MCF 10A (cell line): ENCODE data around the gene MIEF2. TPM values are rescaled to one million over a fixed set of nuclear protein-coding genes. Genes with fewer than 3 reads are reported as not detected.

Experiments used
- BruUV-seq: library from RNA; stranded (reverse); fragments of 400-500 nt; replicated peaks from 2 replicates; lab custom pipeline; 2021; lab: Mats Ljungman, UMichigan
- CTCF ChIA-PET: fragments of 300-600 bp; sonication (Branson Sonifier 250); formaldehyde crosslinking; extraction: SDS; loops from one replicate; lab custom pipeline; 2021; ENCODE audit warnings: antibody characterized with exemption, inconsistent platforms; lab: Yijun Ruan, JAX
- POLR2A ChIA-PET: fragments of 300-600, 350-650 bp; sonication (Branson Sonifier 250); formaldehyde crosslinking; extraction: SDS; loops from one replicate; lab custom pipeline; 2020; ENCODE audit warnings: antibody characterized with exemption, inconsistent platforms; lab: Yijun Ruan, JAX
- DNase-seq: peaks from one replicate; pipeline ENCODE4 v3.0.0-alpha.2; 2018; ENCODE audit not compliant: unreplicated experiment
- H3K27ac Mint-ChIP-seq: one replicate; pipeline ENCODE4 v1.8.0; 2022; ENCODE audit warnings: mild to moderate bottlenecking, low read depth, mixed read lengths; ENCODE audit not compliant: unreplicated experiment
- H3K27me3 Mint-ChIP-seq: one replicate; pipeline ENCODE4 v1.8.0; 2022; ENCODE audit warnings: mixed read lengths; ENCODE audit not compliant: insufficient read depth, unreplicated experiment
- H3K36me3 Mint-ChIP-seq: one replicate; pipeline ENCODE4 v1.8.0; 2022; ENCODE audit warnings: mild to moderate bottlenecking, moderate library complexity, mixed read lengths; ENCODE audit not compliant: insufficient read depth, unreplicated experiment
- H3K4me1 Mint-ChIP-seq: one replicate; pipeline ENCODE4 v1.8.0; 2022; ENCODE audit warnings: mixed read lengths; ENCODE audit not compliant: insufficient read depth, unreplicated experiment
- H3K4me3 Mint-ChIP-seq: one replicate; pipeline ENCODE4 v1.8.0; 2022; ENCODE audit warnings: mild to moderate bottlenecking, moderate library complexity, mixed read lengths; ENCODE audit not compliant: unreplicated experiment
- H3K9me3 Mint-ChIP-seq: one replicate; pipeline ENCODE4 v1.8.0; 2022; ENCODE audit warnings: mixed read lengths; ENCODE audit not compliant: unreplicated experiment
- intact Hi-C: fragments of 100-400 bp; cut with micrococcal nuclease; formaldehyde crosslinking; loops from 2 replicates; pipeline ENCODE4 v1.14.1; 2022
- total RNA-seq: library from RNA; stranded (reverse); gene quantifications from 2 replicates; pipeline ENCODE4 v1.2.3, GENCODE V29; 2022
- TF ChIP-seq, protein P1 (sequence below): fragments of 200-600 bp; IDR thresholded peaks from one replicate; pipeline ENCODE4 v1.8.0; 2022; ENCODE audit warnings: antibody characterized with exemption, mild to moderate bottlenecking; ENCODE audit not compliant: unreplicated experiment

The MIEF2 gene
- total RNA-seq, 1 experiment from 2014 or later, result 12.1 TPM

GRCh38 chr17:18314731-18315561 is 54.5 kb downstream of the MIEF2 start, which contains the start of the genes SMCR8 and TOP3A:
TSS of gene SMCR8 (plus strand) at chr17:18315293. CDS start at chr17:18315790, 497 bp downstream.
TSS of gene TOP3A (minus strand) at chr17:18314994. CDS start at chr17:18314778, 216 bp downstream.
- peak; percentile 98 for DNase-seq
- ChIA-PET CTCF (interaction anchor here (0.5 to 0.9 kb wide), 2 partner anchors 54 to 98 kb away, joined by 3 read pairs; partner anchors contain the start of gene MIEF2), POLR2A (interaction anchor here (0.6 to 2.6 kb wide), 10 partner anchors 13 to 1063 kb away, joined by 3 to 10 read pairs (median 5); partner anchors contain the start of genes EVPLL, FLII, MAPK7 and MIEF2)
- peaks cover 22% of the 10 kb centered on the region for H3K4me1 Mint-ChIP-seq
- no TSS peak for BruUV-seq
- peak within 1 kb of the TSS; percentile 87 for H3K27ac Mint-ChIP-seq
- no peaks in the 10 kb centered on the region for H3K27me3 Mint-ChIP-seq
- H3K4me3 Mint-ChIP-seq, result peak within 1 kb of the TSS; percentile 87
- peaks cover 54% of the 10 kb centered on the region for H3K36me3 Mint-ChIP-seq
- intact Hi-C loops, result loop anchor here (2.0 kb wide), 2 partner anchors 54 to 66 kb away; partner anchors contain the start of gene MIEF2
- H3K9me3 Mint-ChIP-seq, result no peaks in the 10 kb centered on the region
- TF ChIP-seq, protein P1, sequence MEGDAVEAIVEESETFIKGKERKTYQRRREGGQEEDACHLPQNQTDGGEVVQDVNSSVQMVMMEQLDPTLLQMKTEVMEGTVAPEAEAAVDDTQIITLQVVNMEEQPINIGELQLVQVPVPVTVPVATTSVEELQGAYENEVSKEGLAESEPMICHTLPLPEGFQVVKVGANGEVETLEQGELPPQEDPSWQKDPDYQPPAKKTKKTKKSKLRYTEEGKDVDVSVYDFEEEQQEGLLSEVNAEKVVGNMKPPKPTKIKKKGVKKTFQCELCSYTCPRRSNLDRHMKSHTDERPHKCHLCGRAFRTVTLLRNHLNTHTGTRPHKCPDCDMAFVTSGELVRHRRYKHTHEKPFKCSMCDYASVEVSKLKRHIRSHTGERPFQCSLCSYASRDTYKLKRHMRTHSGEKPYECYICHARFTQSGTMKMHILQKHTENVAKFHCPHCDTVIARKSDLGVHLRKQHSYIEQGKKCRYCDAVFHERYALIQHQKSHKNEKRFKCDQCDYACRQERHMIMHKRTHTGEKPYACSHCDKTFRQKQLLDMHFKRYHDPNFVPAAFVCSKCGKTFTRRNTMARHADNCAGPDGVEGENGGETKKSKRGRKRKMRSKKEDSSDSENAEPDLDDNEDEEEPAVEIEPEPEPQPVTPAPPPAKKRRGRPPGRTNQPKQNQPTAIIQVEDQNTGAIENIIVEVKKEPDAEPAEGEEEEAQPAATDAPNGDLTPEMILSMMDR, result no peak

DNA sequence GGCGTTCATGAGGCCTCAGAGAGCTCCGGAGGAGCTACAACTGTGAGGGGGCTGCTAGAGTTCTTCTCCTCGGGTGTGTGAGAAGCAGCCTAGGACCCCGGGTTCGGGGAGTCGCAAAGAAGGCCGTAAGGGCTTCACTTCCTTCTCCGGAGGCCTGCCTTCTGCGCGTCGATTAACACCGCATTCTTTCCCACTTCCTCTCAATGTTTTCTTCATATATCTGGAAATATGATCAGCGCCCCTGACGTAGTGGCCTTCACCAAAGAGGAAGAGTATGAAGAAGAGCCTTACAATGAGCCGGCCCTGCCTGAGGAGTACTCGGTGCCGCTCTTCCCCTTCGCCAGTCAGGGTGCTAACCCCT is 55.1 kb downstream of the MIEF2 start:
- DNase-seq, result no peak
- intact Hi-C loops, result loop anchor here (2.0 kb wide), 2 partner anchors 55 to 67 kb away; partner anchors contain the start of gene MIEF2
- TSS peak; percentile 55 for BruUV-seq
- POLR2A ChIA-PET, result interaction anchor here (0.9 to 2.6 kb wide), 7 partner anchors 13 to 1063 kb away, joined by 3 to 10 read pairs (median 5); partner anchors contain the start of genes EVPLL, MAPK7, MIEF2 and SHMT1
- Mint-ChIP-seq H3K4me3 (peak overlapping the region; percentile 87), H3K9me3 (no peaks in the 10 kb centered on the region), H3K36me3 (peaks cover 54% of the 10 kb centered on the region), H3K4me1 (peaks cover 27% of the 10 kb centered on the region), H3K27me3 (no peaks in the 10 kb centered on the region), H3K27ac (peak overlapping the region; percentile 87)
- CTCF ChIA-PET, result no interaction called here
- TF ChIP-seq, protein P1, result no peak

DNA sequence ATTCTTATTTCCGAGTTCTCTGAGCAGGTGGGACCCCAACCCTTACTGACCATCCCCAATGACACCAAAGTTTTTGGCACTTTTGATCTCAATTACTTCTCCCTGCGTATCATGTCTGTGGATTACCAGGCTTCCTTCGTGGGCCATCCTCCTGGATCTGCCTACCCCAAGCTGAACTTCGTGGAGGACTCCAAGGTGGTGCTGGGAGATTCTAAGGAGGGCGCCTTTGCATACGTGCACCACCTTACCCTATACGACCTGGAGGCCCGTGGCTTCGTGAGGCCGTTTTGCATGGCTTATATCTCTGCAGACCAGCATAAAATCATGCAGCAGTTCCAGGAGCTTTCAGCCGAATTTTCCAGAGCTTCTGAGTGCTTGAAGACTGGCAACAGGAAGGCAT is 55.5 kb downstream of the MIEF2 start:
- no peak for DNase-seq
- CTCF ChIA-PET, result interaction anchor here (0.6 to 1.0 kb wide), 3 partner anchors 68 to 145 kb away, joined by 3 to 4 read pairs (median 4); no protein-coding TSS in a partner anchor
- POLR2A ChIA-PET, result interaction anchor here (0.9 to 2.6 kb wide), 6 partner anchors 12 to 1062 kb away, joined by 3 to 10 read pairs (median 4); partner anchors contain the start of genes EVPLL, MAPK7, MIEF2 and SHMT1
- no TSS peak for BruUV-seq
- Mint-ChIP-seq H3K27ac (peak overlapping the region; percentile 87), H3K4me1 (peaks cover 31% of the 10 kb centered on the region), H3K27me3 (no peaks in the 10 kb centered on the region), H3K9me3 (no peaks in the 10 kb centered on the region), H3K36me3 (peaks cover 50% of the 10 kb centered on the region), H3K4me3 (peak overlapping the region; percentile 87)
- TF ChIP-seq, protein P1, result no peak
- intact Hi-C loops, result loop anchor here (2.0 kb wide), 2 partner anchors 55 to 67 kb away; partner anchors contain the start of gene MIEF2

Other genes starting within 250 kb of the MIEF2 start
- 12.4 and 18.6 TPM in 2 replicates for gene ATPAF2, start 221.5 kb upstream of the MIEF2 start, total RNA-seq
- 9.8 and 11.0 TPM in 2 replicates for gene GID4, start 221.3 kb upstream of the MIEF2 start, total RNA-seq
- gene DRG2, start 172.7 kb upstream of the MIEF2 start, total RNA-seq, result 33.8 and 39.5 TPM in 2 replicates
- gene MYO15A, start 151.9 kb upstream of the MIEF2 start, total RNA-seq, result 0.20 and 1.1 TPM in 2 replicates
- 69.5 and 85.1 TPM in 2 replicates for gene ALKBH5, start 76.8 kb upstream of the MIEF2 start, total RNA-seq
- 16.4 and 17.4 TPM in 2 replicates for gene LLGL1, start 35.0 kb upstream of the MIEF2 start, total RNA-seq
- gene FLII, start 1.9 kb upstream of the MIEF2 start, total RNA-seq, result 564 and 601 TPM in 2 replicates
- gene TOP3A, start 54.3 kb downstream of the MIEF2 start, total RNA-seq, result 32.5 and 35.3 TPM in 2 replicates
- gene SMCR8, start 54.6 kb downstream of the MIEF2 start, total RNA-seq, result 10.9 and 16.8 TPM in 2 replicates
- gene SHMT1, start 102.9 kb downstream of the MIEF2 start, total RNA-seq, result 17.0 and 23.0 TPM in 2 replicates
- 0.70 and 0.88 TPM in 2 replicates for gene EVPLL, start 117.1 kb downstream of the MIEF2 start, total RNA-seq
- gene LGALS9C, start 216.1 kb downstream of the MIEF2 start, total RNA-seq, result not detected in 2 replicates